ENCODE data around the gene RNF128. TPM values are rescaled to one million over a fixed set of nuclear protein-coding genes. Genes with fewer than 3 reads are reported as not detected.

The RNF128 gene
- total and polyA plus RNA-seq, 2 of the 13 experiments (the other 11 are each of a cell fraction or from before 2014, with no cell fraction given): 18.5 to 43.5 TPM

DNA sequence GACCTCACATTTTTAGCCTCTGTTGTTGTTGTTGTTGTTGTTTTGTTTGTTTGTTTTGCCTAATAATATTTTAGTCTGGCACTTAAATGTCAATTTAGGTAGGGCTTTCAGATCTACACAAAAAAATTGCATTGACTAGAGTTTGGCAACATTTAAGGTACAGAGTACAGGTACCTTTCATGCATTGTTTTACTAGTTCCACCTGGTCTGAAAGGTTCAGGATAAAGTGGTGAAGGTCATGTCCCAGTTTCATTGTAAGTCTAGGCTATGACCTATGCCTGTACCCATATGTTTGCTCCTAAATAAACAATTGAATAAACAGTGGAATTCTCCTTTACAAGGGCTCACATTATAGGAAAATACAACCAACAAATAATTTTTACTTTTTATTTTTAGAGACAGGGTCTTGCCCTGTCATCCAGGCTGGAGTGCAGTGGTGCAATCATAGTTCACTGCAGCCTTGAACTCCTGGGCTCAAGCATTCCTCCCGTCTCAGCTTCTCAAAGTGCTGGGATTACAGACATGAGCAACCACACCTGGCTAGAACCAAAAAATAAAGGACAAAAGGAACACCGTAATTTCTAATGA, 13.8 kb downstream of the RNF128 start (continued):
- peak; percentile 57; the same call in 1 of the 2 replicates for TF ChIP-seq NCOR1 (IDR thresholded peaks at IDR 0.05; ENCODE audit: borderline replicate concordance, low read length)
- TF ChIP-seq, protein P1, sequence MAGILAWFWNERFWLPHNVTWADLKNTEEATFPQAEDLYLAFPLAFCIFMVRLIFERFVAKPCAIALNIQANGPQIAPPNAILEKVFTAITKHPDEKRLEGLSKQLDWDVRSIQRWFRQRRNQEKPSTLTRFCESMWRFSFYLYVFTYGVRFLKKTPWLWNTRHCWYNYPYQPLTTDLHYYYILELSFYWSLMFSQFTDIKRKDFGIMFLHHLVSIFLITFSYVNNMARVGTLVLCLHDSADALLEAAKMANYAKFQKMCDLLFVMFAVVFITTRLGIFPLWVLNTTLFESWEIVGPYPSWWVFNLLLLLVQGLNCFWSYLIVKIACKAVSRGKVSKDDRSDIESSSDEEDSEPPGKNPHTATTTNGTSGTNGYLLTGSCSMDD (CRISPR knock-in tag; IDR thresholded peaks at IDR 0.05): no peak
- no peak for TF ChIP-seq ZNF124 (CRISPR knock-in tag; IDR thresholded peaks at IDR 0.05)
- TF ChIP-seq TSC22D2 (CRISPR knock-in tag; IDR thresholded peaks at IDR 0.05; ENCODE audit: borderline replicate concordance): no peak
- TF ChIP-seq MYC (CRISPR knock-in tag; IDR thresholded peaks at IDR 0.05; ENCODE audit: borderline replicate concordance): no peak
- peak; percentile 82; the same call in 1 of the 2 replicates for TF ChIP-seq FOXP1 (IDR thresholded peaks at IDR 0.05)
- TF ChIP-seq FOXP1 (CRISPR knock-in tag; IDR thresholded peaks at IDR 0.05): peak; percentile 58; the same call in 1 of the 2 replicates
- peak; percentile 94 for TF ChIP-seq RARA (CRISPR knock-in tag; IDR thresholded peaks at IDR 0.05)
- TF ChIP-seq, protein P2, sequence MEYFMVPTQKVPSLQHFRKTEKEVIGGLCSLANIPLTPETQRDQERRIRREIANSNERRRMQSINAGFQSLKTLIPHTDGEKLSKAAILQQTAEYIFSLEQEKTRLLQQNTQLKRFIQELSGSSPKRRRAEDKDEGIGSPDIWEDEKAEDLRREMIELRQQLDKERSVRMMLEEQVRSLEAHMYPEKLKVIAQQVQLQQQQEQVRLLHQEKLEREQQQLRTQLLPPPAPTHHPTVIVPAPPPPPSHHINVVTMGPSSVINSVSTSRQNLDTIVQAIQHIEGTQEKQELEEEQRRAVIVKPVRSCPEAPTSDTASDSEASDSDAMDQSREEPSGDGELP (IDR thresholded peaks at IDR 0.05; ENCODE audit: borderline replicate concordance, low read depth): peak; percentile 13; the same call in 1 of the 2 replicates
- TF ChIP-seq AGO1 (IDR thresholded peaks at IDR 0.05; ENCODE audit: low read depth, low read length, poor library complexity, severe bottlenecking): no peak
- no peak for TF ChIP-seq ZBTB44 (CRISPR knock-in tag; IDR thresholded peaks at IDR 0.05)
- TF ChIP-seq ZNF10 (CRISPR knock-in tag; IDR thresholded peaks at IDR 0.05; ENCODE audit: borderline replicate concordance, low read depth): no peak
- 0 out of 2 replicates have a peak, but pooled peaks have one; percentile 32 for TF ChIP-seq ZGPAT (CRISPR knock-in tag; IDR thresholded peaks at IDR 0.05)
- no peak for TF ChIP-seq SOX6 (IDR thresholded peaks at IDR 0.05)
- peak; percentile 86 for TF ChIP-seq SOX6 (CRISPR knock-in tag; IDR thresholded peaks at IDR 0.05)
- 0 out of 2 replicates have a peak, but pooled peaks have one; percentile 32 for TF ChIP-seq ESRRA (CRISPR knock-in tag; IDR thresholded peaks at IDR 0.05; ENCODE audit: low read depth)
- TF ChIP-seq HNF4A (CRISPR knock-in tag; IDR thresholded peaks at IDR 0.05): peak; percentile 45; the same call in 1 of the 2 replicates
- no peak for TF ChIP-seq ZNF296 (CRISPR knock-in tag; conservative IDR thresholded peaks at IDR 0.05)
- no peak for TF ChIP-seq KLF12 (CRISPR knock-in tag; IDR thresholded peaks at IDR 0.05; ENCODE audit: borderline replicate concordance)
- 0 out of 2 replicates have a peak, but pooled peaks have one; percentile 38 for TF ChIP-seq GATAD2A (CRISPR knock-in tag; IDR thresholded peaks at IDR 0.05)
- 0 out of 2 replicates have a peak, but pooled peaks have one; percentile 16 for TF ChIP-seq CREM (IDR thresholded peaks at IDR 0.05)
- TF ChIP-seq CREM (CRISPR knock-in tag; IDR thresholded peaks at IDR 0.05): no peak
- TF ChIP-seq SAP130 (CRISPR knock-in tag; IDR thresholded peaks at IDR 0.05; ENCODE audit: low read depth): peak; percentile 24
- TF ChIP-seq, protein P3, sequence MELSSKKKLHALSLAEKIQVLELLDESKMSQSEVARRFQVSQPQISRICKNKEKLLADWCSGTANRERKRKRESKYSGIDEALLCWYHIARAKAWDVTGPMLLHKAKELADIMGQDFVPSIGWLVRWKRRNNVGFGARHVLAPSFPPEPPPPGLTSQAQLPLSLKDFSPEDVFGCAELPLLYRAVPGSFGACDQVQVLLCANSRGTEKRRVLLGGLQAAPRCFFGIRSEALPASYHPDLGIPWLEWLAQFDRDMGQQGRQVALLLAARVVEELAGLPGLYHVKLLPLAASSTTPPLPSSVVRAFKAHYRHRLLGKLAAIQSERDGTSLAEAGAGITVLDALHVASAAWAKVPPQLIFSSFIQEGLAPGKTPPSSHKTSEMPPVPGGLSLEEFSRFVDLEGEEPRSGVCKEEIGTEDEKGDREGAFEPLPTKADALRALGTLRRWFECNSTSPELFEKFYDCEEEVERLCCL (CRISPR knock-in tag; IDR thresholded peaks at IDR 0.05; ENCODE audit: borderline replicate concordance): no peak
- no peak for TF ChIP-seq CREB1 (IDR thresholded peaks at IDR 0.05)
- 0 out of 2 replicates have a peak, but pooled peaks have one; percentile 26 for TF ChIP-seq CREB1 (CRISPR knock-in tag; IDR thresholded peaks at IDR 0.05)
- peak; percentile 19; the same call in 1 of the 2 replicates for TF ChIP-seq HDAC2 (CRISPR knock-in tag; IDR thresholded peaks at IDR 0.05)

All from HepG2 (cell line).